RCC 7860 (cell line): ENCODE results near the gene EMP1.
"Not testable (repeated sequence)": the region's sequence is repeated elsewhere in the genome, so short reads cannot be mapped to it uniquely, and the experiment has no call there.

Experiments
- DNase-seq: peaks from one replicate; pipeline ENCODE4 v3.0.0-alpha.2; 2015; ENCODE audit warnings: low spot score
- FAIRE-seq: peaks from 2 replicates; lab custom pipeline; 2012; peaks lifted over from hg19 to GRCh38; lab: Jason Lieb, UNC

EMP1 gene

GRCh38 chr12:13253966-13254760 is 57.6 kb downstream of the EMP1 start:
- DNase-seq = no peak
- FAIRE-seq = no peak

GRCh38 chr12:13255792-13256691 is 59.5 kb downstream of the EMP1 start:
- FAIRE-seq (peak; percentile 70), DNase-seq (peak; percentile 77)

GRCh38 chr12:13256692-13257045 is 60.1 kb downstream of the EMP1 start:
- DNase-seq = no peak
- no peak for FAIRE-seq

- FAIRE-seq (no peak), DNase-seq (no peak)
Measured at GRCh38 chr12:13257356-13257875, 60.9 kb downstream of the EMP1 start.

GRCh38 chr12:13258197-13258596 is 61.7 kb downstream of the EMP1 start:
- DNase-seq (no peak), FAIRE-seq (no peak)

GRCh38 chr12:13258717-13259119 is 62.2 kb downstream of the EMP1 start:
- FAIRE-seq (no peak), DNase-seq (no peak)

GRCh38 chr12:13259625-13260024 is 63.1 kb downstream of the EMP1 start:
- not testable (repeated sequence) for FAIRE-seq, DNase-seq

- not testable (repeated sequence) for DNase-seq, FAIRE-seq
Measured at GRCh38 chr12:13267826-13268225, 71.3 kb downstream of the EMP1 start.

- FAIRE-seq (no peak), DNase-seq (no peak)
Measured at GRCh38 chr12:13268581-13268980, 72.1 kb downstream of the EMP1 start.
